A549 (cell line): ENCODE data around the gene MORN1.

Experiments used
- EP300 ChIP-seq, 2 experiments: fragments of >200 bp; sonication (Bioruptor Twin); formaldehyde crosslinking; IDR thresholded peaks; 2 replicates in 1 of 2; 3 replicates in 1 of 2; pipeline ENCODE4 v1.6.1; 2016 to 2017
- HOXB13 ChIP-seq: fragments of 250-450 bp; sonication (Bioruptor Pico); IDR thresholded peaks from 2 replicates; pipeline ENCODE4 v1.5.0; 2020; ENCODE audit warnings: low read depth, mild to moderate bottlenecking, moderate library complexity
- KDM1A ChIP-seq: fragments of 200-600 bp; sonication (generic); IDR thresholded peaks from 2 replicates; pipeline ENCODE4 v1.6.1; 2016; ENCODE audit warnings: low read depth, mild to moderate bottlenecking
- KDM5A ChIP-seq: fragments of 200-600 bp; sonication (generic); IDR thresholded peaks from 2 replicates; pipeline ENCODE4 v1.6.1; 2016; ENCODE audit warnings: antibody characterized with exemption, mild to moderate bottlenecking
- MAFK ChIP-seq: fragments of 450-650 bp; IDR thresholded peaks from 2 replicates; pipeline ENCODE4 v1.6.1; 2014; ENCODE audit not compliant: partially characterized antibody

DNA sequence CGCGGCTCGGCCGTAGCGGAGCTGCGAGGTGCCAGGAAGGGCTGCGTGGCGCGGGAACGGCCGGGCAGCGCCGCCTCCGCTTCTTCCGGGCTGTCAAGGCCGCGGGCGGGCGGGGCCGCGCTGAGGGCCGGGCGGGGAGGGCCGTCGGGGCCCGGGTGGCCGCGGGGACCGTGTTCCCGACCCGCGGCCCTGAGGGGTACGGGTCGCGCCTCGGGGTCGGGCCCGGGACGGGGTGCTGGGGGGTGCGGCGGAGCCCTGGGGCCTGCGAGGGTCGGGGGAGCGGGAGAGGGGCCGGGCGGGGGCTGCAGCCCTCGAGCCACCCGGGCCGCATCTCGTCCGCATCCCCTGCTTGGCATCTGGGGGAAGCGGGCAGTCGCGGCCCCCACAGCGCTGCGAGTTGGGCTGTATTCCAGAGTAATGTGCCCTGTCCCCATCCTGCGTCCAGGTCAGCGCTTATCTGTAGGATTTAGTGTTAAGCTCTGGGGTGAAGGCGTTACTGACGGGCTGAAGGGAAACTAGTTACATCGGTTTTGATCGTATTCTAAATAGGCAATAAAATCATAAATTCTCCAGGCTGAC lies 666 bp upstream of the MORN1 start:
- TF ChIP-seq KDM5A (no peak), HOXB13 (no peak), KDM1A (no peak), EP300 (IDR thresholded peaks at IDR 0.05) (no peak), MAFK (no peak)
